Thymus (tissue), 11 donors: ENCODE data around the gene CDK15. TPM values are rescaled to one million over a fixed set of nuclear protein-coding genes. Genes with fewer than 3 reads are reported as not detected.

ENCODE experiments used
- DNase-seq, 9 donors: peaks; one replicate each; pipeline ENCODE4 v3.0.0-alpha.2; 2013; ENCODE audit warnings: low spot score in 9 of 9, low read depth in 6 of 9, missing footprints in 1 of 9
- H3K27ac ChIP-seq, 2 donors: one replicate each; pipeline ENCODE4 v1.5.1; 2013; ENCODE audit warnings: control low read depth in 1 of 2, low read depth in 1 of 2, low read length in 1 of 2, mild to moderate bottlenecking in 1 of 2, moderate library complexity in 1 of 2
- H3K27me3 ChIP-seq, 2 donors: one replicate each; pipeline ENCODE4 v1.5.1; 2013; ENCODE audit warnings: low read length in 1 of 2; ENCODE audit not compliant: control insufficient read depth in 2 of 2, insufficient read depth in 1 of 2
- H3K36me3 ChIP-seq, 2 donors: one replicate each; pipeline ENCODE4 v1.5.1; 2013; ENCODE audit warnings: low read length in 1 of 2, mild to moderate bottlenecking in 1 of 2, moderate library complexity in 1 of 2; ENCODE audit not compliant: control insufficient read depth in 2 of 2, insufficient read depth in 2 of 2
- H3K4me1 ChIP-seq, 2 donors: one replicate each; pipeline ENCODE4 v1.5.1; 2013; ENCODE audit warnings: low read length in 2 of 2; ENCODE audit not compliant: control insufficient read depth in 2 of 2, insufficient read depth in 2 of 2
- H3K4me3 ChIP-seq, 2 donors: one replicate each; pipeline ENCODE4 v1.5.1; 2013; ENCODE audit warnings: low read length in 2 of 2, control low read depth in 1 of 2, mild to moderate bottlenecking in 1 of 2
- H3K9me3 ChIP-seq, 2 donors: one replicate each; pipeline ENCODE4 v1.5.1; 2013; ENCODE audit warnings: low read length in 1 of 2, mild to moderate bottlenecking in 1 of 2; ENCODE audit not compliant: control insufficient read depth in 2 of 2, insufficient read depth in 1 of 2
- WGBS: extraction: QIAGEN DNeasy Blood & Tissue Kit; methylation state at CpG from one replicate; pipeline ENCODE4 v1.1.7; 2013; 5-methylcytosine and 5-hydroxymethylcytosine counted together
- polyA plus RNA-seq: library from polyadenylated mRNA; stranded (reverse); fragments of 200-250 nt; gene quantifications from one replicate; pipeline ENCODE4 v1.2.3, GENCODE V29; 2013
- total RNA-seq: library from RNA; stranded (reverse); fragments of 120-200 nt; gene quantifications from one replicate; pipeline ENCODE4 v1.2.4, GENCODE V29; 2013
- donor health status: healthy.

Gene CDK15
- total and polyA plus RNA-seq, 2 donors: 0.18 to 0.19 TPM

DNA sequence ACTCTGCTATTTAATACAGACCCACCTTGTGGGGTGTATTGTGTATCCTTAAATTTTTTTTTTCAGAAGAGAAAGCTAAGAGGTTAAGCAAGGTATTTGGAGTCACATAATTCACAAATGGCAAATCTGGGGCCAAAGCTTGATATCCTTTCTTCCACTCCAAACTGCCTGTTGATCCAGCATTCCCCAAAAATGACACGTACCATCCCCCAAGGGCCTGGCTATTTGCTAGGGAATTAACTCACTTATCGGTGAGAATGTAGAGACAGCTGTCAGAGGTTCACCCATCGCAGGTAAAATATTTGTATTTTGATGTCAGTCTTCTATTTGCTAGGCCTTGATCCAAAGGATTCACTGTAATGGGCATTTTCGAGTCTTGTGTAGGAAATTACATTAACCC lies 123.7 kb downstream of the CDK15 start:
- Histone ChIP-seq H3K27ac (no peak overlapping the region), H3K4me3 (no peak overlapping the region), H3K27me3 (peaks cover 0 to 2% of the 10 kb centered on the region in 2 donors), H3K36me3 (no peaks in the 10 kb centered on the region), H3K4me1 (no peaks in the 10 kb centered on the region), H3K9me3 (no peaks in the 10 kb centered on the region)
- no peak for DNase-seq
- WGBS: 97% methylated on average over 4 of the region's 4 CpGs

DNA sequence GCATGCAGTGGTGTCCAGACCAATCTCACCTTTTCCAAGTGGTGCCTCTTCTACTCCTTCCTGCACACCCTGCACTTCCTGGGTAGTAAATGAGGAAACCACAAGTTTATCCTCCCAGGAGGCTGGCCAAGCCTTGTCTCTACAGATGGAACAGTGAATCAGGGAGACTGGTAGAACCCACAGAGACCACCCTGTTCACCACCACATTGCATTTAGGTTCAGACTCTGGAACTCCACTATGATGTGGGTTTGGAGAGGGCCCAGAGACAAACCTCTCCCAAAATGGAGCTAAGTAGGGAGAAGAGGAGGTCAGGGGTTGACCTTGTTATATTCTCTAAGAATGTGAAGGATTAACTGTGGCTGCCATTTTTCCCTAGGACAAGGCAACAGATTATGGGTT lies 124.5 kb downstream of the CDK15 start:
- H3K27ac ChIP-seq: no peak overlapping the region
- H3K4me3 ChIP-seq: no peak overlapping the region
- no peak for DNase-seq
- H3K9me3 ChIP-seq: no peaks in the 10 kb centered on the region
- H3K27me3 ChIP-seq: peaks cover 0 to 2% of the 10 kb centered on the region in 2 donors
- no peaks in the 10 kb centered on the region for H3K36me3 ChIP-seq
- no peaks in the 10 kb centered on the region for H3K4me1 ChIP-seq

DNA sequence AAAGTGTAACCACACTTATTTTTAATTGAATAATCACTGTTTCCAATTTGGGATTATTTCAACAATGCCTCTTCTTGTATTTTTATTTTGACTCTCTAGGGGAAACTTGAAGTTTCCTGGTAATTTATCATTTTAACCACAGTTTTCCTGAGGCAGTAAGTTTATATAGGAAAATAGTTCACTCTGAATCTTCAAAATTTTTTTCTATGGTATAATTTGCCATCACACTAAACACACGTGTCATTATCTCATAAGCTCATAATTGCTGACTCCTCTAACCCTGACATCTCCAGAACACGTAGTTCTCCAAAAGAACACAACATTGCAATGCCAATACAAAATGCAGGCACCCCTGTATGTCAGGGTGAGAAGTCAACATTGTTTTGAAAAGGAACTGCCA lies 125.1 kb downstream of the CDK15 start:
- H3K9me3 ChIP-seq: no peaks in the 10 kb centered on the region
- no peaks in the 10 kb centered on the region for H3K4me1 ChIP-seq
- WGBS: 65% methylated on average over 2 of the region's 2 CpGs
- DNase-seq: no peak
- H3K27me3 ChIP-seq: no peaks in the 10 kb centered on the region
- no peak overlapping the region for H3K4me3 ChIP-seq
- no peaks in the 10 kb centered on the region for H3K36me3 ChIP-seq
- no peak overlapping the region for H3K27ac ChIP-seq

DNA sequence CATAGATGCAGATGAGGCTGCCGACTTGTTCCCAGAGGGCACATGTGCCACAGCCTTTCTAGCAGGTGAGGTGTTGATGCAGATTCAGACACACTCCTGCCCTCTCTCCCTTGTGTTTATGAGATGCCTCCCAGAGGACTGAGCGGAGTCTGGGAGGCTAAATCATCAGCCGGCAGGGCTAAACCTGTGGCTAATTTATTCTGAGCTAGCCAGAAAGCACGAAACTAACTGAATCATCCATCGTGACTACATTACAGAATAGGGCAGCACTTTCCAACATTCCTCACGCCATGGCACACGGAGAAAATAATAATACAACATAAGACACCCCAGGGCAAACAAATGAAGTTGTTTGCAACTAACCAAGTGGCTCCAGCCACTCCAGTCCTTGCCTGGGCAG lies 125.6 kb downstream of the CDK15 start:
- WGBS: 80% methylated on average over 7 of the region's 7 CpGs
- no peaks in the 10 kb centered on the region for H3K36me3 ChIP-seq
- H3K4me1 ChIP-seq: no peaks in the 10 kb centered on the region
- H3K4me3 ChIP-seq: no peak overlapping the region
- H3K27ac ChIP-seq: no peak overlapping the region
- no peaks in the 10 kb centered on the region for H3K9me3 ChIP-seq
- no peak for DNase-seq
- no peaks in the 10 kb centered on the region for H3K27me3 ChIP-seq

DNA sequence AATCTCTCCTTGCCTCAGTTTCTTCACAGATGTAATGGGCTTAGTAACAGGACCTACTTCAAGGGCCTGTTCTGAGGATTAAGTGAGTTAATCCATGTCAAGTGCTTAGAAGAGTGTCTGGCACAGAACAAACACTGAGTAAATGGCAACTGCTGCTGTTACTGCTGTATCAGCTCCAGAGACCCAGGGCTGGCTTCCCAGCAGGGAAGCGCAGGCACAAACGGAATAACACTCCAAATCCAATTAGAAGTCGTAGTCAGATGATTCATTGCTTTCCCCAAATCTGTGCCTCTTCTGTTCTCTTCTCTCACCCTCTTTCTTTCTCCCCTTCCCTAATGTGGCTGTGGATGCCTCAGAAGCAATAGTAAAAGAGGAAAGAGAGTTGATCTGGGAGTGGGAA lies 126.2 kb downstream of the CDK15 start:
- no peaks in the 10 kb centered on the region for H3K36me3 ChIP-seq
- WGBS: 96% methylated on average over 3 of the region's 3 CpGs
- DNase-seq: no peak
- no peaks in the 10 kb centered on the region for H3K27me3 ChIP-seq
- H3K4me3 ChIP-seq: no peak overlapping the region
- H3K4me1 ChIP-seq: no peaks in the 10 kb centered on the region
- H3K9me3 ChIP-seq: no peaks in the 10 kb centered on the region
- H3K27ac ChIP-seq: no peak overlapping the region

DNA sequence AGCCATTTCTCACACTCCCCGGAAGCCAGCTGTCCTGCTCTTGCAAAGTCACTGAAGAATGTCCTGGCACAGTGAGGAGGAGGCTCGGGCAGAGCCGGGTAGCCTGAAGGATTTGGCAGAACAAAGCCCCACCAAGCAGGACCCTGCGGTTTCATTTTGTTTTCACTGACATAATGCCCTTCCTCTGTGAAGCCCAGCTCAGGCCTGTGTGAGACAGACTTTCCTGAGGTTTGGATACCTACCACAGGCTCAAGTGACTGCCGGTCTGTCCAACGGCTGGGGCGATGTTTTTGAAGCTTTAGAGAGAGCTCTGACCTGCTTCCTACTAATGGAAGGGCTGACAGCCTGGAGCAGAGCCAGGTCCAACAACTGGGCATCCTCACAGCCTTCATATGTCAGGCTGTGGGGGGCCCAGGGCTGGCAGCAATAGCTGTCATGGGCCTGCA lies 127.5 kb downstream of the CDK15 start:
- DNase-seq: no peak
- Histone ChIP-seq H3K4me1 (no peaks in the 10 kb centered on the region), H3K36me3 (no peaks in the 10 kb centered on the region), H3K27me3 (no peaks in the 10 kb centered on the region), H3K4me3 (no peak overlapping the region), H3K9me3 (no peaks in the 10 kb centered on the region), H3K27ac (no peak overlapping the region)
- WGBS: 86% methylated on average over 7 of the region's 7 CpGs

DNA sequence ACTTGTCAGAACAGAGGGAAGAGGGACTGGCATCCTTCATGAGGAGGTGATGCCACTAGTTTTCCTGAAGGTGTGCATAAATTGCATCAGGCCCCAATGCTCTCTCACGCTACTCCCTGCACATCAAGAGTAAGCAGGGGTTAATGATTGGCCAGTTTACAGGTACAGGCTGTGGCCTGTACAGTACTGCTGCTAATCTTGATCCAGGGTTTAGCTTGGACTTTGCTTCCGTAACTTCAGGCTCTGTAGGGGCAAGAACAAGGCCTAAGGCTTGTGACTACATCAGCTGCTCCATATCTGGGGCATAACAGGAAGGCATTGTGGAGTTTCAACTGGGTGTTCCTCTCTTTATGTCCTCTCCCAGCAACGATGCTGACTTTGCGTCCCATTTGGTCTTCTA lies 130.5 kb downstream of the CDK15 start:
- Histone ChIP-seq H3K36me3 (no peaks in the 10 kb centered on the region), H3K9me3 (no peaks in the 10 kb centered on the region), H3K4me1 (no peaks in the 10 kb centered on the region), H3K27me3 (no peaks in the 10 kb centered on the region), H3K27ac (no peak overlapping the region), H3K4me3 (no peak overlapping the region)
- WGBS: 96% methylated on average over 4 of the region's 4 CpGs
- DNase-seq: no peak

DNA sequence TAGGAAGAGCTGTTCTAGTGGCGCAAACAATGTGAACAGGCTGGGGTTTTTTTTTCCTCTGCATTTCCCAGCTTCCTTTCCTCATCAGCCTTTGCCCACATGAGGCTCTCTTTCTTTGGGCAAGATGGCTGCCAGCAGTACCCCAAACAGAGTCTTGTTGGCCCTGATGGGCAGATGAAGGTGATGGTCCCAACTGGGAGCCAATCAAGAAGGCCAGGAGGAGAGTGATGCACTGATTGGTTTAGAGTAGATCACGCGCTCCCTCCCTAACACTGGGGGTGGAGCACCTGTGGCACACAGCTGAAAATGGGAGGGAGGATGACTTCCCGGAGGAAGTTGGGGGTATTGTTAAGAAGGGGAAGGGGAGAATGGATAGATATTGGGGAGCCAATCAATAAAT lies 131.0 kb downstream of the CDK15 start:
- no peaks in the 10 kb centered on the region for H3K9me3 ChIP-seq
- WGBS: 99% methylated on average over 4 of the region's 4 CpGs
- H3K27ac ChIP-seq: no peak overlapping the region
- no peaks in the 10 kb centered on the region for H3K36me3 ChIP-seq
- DNase-seq: no peak
- H3K4me3 ChIP-seq: no peak overlapping the region
- no peaks in the 10 kb centered on the region for H3K27me3 ChIP-seq
- no peaks in the 10 kb centered on the region for H3K4me1 ChIP-seq

DNA sequence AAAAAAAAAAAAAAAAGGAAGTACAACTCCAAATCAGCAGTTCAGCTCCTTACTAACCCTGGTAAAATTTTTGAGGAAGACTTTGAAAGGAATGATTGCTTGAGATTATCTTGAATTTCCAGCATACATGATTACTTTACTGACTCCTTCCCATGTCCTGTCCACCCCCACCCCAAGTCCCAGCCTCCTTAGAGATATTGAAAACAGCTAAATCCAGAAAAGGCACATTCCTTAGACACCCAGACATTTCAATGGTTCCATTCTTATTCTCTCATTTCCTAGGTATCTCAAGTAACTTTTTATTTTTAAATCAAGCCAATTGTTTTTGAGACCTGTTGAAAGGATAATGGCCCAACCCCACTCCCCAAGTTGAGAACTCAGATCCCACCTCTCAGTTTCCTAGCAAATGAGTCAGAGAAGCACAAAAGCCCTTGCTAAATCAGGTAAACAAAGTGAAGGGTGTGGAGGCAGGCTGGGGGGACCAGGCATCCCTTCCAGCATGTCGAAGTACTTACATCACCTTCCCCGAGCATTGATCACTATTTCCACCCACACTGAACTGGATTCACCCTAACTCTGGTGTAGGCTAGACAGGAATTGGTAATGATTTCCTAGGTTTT lies 131.9 kb downstream of the CDK15 start:
- Histone ChIP-seq H3K27ac (no peak overlapping the region), H3K9me3 (no peaks in the 10 kb centered on the region), H3K4me1 (no peaks in the 10 kb centered on the region), H3K27me3 (no peaks in the 10 kb centered on the region), H3K36me3 (no peaks in the 10 kb centered on the region), H3K4me3 (no peak overlapping the region)
- WGBS: 94% methylated on average over 2 of the region's 2 CpGs
- DNase-seq: no peak

DNA sequence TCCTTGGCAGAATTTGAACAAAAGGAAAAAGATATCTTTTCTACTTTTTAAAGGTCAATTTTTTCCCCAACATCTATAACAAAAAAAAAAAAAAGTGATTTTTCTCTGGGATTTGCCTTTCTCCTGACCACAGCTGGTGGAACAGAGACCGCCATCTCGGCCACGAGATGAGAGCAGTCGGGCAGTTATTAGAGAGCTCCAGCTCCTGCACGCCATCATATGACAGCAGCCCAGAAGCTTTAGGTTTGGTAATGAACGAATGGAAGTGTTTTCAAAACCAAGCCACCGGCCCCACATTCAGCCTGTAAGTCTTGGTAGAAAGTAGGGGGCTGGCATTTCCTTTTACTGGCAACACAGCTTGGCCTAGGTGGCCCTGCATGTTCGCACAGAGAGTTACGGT lies 132.4 kb downstream of the CDK15 start:
- WGBS: 98% methylated on average over 9 of the region's 9 CpGs
- H3K36me3 ChIP-seq: no peaks in the 10 kb centered on the region
- no peak for DNase-seq

More for the DNA sequence above, 132.4 kb downstream of the CDK15 start:
- H3K27me3 ChIP-seq: no peaks in the 10 kb centered on the region
- H3K27ac ChIP-seq: no peak overlapping the region
- H3K9me3 ChIP-seq: no peaks in the 10 kb centered on the region
- H3K4me3 ChIP-seq: no peak overlapping the region
- no peaks in the 10 kb centered on the region for H3K4me1 ChIP-seq
